VCaP (cell line): ENCODE data around the gene MYO10.

Experiments used
- H3K27ac ChIP-seq: fragments of 450-650 bp; 2 replicates; pipeline ENCODE4 v1.5.1; 2017
- TF ChIP-seq, protein P1 (sequence below): fragments of 450-650 bp; conservative IDR thresholded peaks from 2 replicates; pipeline ENCODE4 v1.5.1; 2017; ENCODE audit warnings: mild to moderate bottlenecking, moderate library complexity

MYO10 gene

DNA sequence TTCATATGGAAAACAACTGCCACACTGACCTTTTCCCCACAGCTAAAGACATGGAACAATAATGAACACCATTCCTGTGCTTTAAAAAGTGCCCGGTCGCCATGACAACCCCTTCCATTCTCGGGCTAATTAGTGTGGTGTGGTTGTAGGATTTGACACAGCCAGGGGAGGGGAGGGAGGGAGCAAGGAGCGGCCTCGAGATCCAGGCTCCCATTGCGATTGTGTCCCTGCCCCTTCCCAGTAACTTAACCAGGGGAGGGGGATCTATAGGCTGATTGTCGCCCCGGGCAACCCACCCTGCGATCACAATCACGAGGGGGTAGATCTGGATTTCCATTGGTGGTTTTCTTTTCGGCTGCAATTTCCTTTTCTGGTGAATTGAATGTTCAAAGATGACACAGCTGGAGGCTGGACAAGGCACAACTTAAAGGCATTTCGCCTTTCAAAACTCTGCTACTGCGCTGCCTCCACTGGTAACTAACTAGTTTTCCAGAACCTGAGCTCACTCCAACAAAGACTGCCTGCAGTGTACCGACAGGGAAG is 222.6 kb downstream of the MYO10 start:
- TF ChIP-seq, protein P1, sequence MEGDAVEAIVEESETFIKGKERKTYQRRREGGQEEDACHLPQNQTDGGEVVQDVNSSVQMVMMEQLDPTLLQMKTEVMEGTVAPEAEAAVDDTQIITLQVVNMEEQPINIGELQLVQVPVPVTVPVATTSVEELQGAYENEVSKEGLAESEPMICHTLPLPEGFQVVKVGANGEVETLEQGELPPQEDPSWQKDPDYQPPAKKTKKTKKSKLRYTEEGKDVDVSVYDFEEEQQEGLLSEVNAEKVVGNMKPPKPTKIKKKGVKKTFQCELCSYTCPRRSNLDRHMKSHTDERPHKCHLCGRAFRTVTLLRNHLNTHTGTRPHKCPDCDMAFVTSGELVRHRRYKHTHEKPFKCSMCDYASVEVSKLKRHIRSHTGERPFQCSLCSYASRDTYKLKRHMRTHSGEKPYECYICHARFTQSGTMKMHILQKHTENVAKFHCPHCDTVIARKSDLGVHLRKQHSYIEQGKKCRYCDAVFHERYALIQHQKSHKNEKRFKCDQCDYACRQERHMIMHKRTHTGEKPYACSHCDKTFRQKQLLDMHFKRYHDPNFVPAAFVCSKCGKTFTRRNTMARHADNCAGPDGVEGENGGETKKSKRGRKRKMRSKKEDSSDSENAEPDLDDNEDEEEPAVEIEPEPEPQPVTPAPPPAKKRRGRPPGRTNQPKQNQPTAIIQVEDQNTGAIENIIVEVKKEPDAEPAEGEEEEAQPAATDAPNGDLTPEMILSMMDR = no peak
- H3K27ac ChIP-seq = no peak overlapping the region

DNA sequence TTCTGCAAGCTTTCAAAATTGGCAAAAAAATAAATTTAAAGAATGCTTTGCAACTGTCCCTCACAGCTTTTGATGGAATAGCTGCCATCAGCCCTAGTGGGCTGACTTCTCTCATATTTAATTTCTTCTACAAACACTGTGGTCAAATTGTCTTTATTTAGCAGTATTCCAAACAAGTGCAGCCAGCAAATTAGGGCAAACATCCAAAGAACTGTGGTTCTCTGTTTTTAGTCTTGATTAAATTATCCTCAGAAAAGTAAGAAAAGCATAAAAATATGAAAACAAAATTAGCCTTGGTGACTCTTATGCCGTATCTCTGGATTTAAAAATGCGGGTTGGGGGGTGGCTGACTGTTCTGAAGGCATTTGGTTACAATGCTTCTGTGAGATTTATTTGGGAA is 223.5 kb downstream of the MYO10 start:
- TF ChIP-seq, protein P1 = no peak
- H3K27ac ChIP-seq = no peak overlapping the region

DNA sequence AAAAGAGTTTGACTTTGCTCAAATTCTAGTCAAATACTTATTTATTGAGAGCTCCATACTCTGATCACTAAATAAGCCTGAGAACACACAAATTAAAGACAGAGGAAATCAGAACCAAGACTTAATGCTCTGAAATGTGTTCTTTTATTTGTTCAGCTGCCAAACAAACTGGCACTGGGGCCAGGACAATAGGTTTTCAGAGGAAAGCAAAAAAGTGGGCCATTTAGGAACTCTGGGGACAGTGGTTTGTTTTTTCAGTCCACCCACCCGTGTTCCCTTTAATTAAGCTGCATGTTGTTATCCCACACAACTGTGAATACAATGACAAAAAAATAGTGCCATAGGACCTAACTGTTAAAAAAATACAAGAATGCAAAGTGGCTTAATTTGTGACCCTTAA is 223.9 kb downstream of the MYO10 start:
- TF ChIP-seq, protein P1 = no peak
- no peak overlapping the region for H3K27ac ChIP-seq

DNA sequence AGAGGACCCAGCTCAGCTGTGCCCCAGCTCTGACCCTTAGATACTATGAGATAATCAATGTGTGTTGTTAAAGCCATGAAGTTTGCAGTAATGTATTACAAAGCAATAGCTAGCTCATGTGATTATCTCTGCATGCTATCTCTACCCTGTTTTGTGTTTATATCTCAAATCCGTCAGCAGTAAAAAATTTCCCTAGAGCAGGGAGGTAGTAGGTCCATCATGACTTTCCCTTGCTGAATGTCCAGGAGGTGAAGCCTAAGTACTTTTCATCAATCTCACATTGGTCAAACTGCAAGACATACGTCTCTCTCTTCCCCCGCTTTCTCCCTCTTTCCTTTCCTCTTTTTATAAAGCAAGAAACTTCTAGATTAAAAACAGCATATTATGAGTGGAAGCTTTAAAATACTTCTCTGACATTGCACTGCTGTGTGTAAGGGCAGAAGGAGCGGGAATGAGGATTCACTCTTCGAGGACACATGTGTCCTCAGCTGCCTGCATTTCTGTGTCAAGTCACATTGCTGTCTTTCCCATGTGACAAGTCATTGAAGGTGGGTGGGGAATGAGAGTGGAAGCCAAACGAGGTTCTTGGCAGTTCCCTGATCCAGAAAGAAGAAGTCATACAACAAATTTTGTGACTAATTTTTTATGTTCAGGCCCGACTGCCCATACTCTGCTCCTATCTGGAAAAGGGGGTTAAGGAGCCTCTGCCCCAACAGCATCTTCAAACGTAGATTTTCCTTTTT is 226.2 kb downstream of the MYO10 start:
- H3K27ac ChIP-seq = no peak overlapping the region
- TF ChIP-seq, protein P1 = no peak

DNA sequence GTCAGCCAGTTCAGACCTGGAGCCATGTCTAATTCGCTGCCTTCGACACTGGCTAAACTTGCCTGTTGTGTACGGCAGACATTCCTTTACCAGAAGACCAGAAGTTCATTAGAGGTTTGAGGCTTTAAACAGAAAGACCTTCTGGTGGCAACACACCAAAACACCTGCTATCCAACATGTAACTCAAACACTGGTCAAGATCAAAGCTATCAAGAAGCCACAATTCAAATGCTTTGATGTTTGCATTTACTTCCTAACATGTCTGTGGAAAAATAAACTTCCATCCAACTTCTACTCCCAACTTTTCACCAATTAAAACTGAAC is 228.3 kb downstream of the MYO10 start:
- H3K27ac ChIP-seq = no peak overlapping the region
- TF ChIP-seq, protein P1 = no peak

DNA sequence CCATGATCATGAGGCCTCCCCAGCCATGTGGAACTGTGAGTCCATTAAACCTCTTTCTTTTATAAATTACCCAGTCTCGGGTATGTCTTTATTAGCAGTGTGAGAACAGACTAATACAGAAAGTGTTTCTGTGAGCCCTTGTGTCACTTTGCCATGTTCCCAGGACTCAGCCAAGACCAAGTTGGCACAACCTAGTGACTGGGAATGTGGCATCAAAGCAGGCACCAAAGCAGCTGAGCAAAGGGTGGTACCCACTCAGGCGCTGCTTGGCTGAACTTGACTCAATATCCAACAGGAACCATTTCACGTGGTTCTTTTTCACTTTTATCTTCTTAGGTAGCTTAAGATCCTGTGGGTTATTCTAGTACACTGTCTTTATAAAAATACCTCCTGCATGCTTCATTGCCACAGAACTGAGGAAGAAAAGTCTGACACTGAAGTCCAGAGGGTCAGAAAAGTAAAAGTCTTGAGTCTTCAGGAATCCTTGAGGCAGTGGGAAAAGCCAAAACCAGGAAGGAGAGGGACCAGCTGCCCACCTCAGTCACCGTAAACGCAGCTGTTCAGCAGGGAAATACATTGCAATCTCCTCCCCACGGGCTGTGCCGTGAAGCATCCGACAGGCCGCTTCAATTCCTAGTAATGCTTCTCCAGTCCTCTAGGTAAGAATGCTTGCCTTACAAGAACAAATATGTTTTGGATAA is 228.8 kb downstream of the MYO10 start:
- TF ChIP-seq, protein P1 = no peak
- no peak overlapping the region for H3K27ac ChIP-seq

DNA sequence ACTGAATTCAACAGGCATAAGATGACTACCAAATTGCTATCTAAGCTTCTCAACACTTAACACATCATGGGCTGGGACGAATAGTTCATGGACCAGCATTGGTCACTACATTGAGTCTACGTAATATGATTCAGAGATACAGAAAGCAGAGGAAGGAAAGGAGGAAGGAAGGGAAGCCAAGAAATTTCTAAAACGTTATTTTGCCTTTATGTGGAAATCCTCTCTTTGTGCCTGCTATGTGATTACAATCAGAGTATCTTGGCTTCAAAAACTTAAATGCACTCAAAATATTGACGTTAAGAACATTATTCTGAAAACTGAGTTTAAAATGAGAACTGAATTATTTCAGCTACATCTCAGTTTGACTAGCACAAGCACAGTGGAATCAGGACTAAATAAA is 231.1 kb downstream of the MYO10 start:
- TF ChIP-seq, protein P1 = no peak
- H3K27ac ChIP-seq = no peak overlapping the region
